Subcutaneous preadipocyte (primary cell): ENCODE data around the gene TMEM185B. TPM values are rescaled to one million over a fixed set of nuclear protein-coding genes. Genes with fewer than 3 reads are reported as not detected.

Source experiments
- small RNA-seq: library from RNA; depleted of rRNA; stranded (forward); fragments of <200 nt; gene quantifications from one replicate; pipeline ENCODE3, GENCODE V24; 2012
- total RNA-seq: library from RNA; depleted of rRNA; stranded (reverse); fragments of >200 nt; gene quantifications from 2 replicates; pipeline ENCODE4 v1.2.3, GENCODE V29; 2012

TMEM185B gene
- total RNA-seq: 35.6 and 43.2 TPM in 2 replicates

DNA sequence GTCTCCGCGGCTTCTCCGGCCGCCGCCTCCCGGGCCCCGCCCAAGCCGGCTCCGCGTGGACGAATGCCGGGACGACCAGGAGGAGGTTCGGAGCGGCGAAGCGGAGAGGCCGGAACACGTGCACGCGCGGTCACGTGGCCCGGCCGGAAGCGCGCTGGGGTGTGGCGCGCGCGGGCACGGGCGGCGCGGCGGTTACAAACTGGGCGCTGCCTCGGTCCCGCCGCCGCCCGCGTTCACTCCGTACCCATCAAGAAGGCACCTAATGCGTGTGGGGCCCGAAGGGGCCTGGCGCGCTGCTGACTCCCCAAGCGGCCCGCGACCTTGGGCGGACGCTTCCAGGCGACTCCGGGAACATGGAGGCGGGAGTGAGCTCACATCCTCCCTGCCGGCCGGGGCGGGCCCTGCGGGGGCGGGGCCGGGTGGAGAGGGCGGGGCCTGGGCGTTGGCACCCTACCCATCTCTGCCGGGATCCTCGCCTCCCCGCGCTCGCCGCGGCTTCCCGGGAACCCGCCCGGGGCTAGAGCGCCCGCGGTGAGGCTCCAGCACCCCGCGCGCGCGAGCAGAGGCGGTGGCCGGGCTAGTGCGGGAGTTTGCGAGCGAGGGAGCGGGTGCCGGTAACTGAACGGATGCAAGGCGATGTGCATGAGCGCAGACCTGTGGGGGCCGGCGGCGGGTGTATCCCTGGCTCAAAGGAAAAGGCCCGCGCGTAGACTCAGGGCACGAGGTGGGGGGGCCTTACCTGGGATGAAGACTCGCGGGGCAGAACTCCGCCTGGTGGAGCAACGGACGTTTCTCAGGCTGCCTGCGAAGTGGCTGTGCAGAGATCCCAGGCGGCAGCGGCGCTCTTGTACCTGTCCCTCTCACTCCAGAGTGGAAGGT lies at the start of gene TMEM185B:
Gene TMEM185B (minus strand): TSS at position 367 of the 879 bp plus-strand sequence. CDS start 424 bp downstream, outside the sequence.

DNA sequence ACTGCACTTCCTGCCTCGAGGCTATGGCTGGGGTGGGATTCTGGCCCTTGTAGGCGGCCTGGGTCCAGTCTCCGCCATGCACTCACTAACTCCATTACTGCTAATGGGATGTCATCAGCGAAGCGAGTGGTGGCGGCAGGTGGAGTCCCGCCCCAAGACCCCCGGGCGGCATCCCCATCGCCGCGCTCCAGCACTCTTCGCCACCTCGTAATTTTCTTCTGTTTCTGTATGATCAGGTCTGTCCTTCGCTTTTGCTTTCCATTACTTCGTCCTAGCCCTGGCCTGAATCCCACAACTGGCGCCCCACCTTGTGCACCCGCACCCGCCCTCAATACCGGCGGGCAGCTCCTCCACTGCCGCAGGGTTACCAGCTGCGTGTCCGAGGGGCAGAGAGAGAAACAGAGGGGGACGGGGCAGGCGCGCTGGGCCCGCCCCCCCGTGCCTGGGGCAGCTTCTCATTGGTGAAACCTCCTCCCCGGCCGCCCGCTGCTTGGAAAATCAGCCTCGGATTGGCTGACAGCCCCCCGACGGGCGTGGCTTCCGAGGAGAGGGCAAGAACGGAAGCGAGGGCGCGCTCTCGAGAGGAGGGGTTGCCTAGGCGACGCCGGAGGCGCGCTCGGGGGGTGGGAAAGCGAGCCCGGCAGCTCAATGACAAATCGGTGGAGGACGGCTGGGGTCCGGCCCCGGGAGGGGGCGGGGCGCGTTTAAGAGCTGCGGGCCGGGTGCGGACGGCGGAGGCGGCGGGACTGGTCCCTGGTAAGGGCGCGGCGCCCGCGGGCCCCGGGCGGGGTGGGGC lies 29.2 kb upstream of the TMEM185B start, which contains the start of gene RALB:
Gene RALB (plus strand): TSS at position 628 of the 796 bp plus-strand sequence. CDS start 25,813 bp downstream, outside the sequence.

Small RNA genes within 50 kb of the gene (small RNA-seq; reads per million reads assigned to genes)
- gene MTND4LP14: 0.19 reads per million
- not detected for gene RF00019

Other genes starting within 250 kb of the TMEM185B start
- 13.6 and 15.8 TPM in 2 replicates for gene EPB41L5, start 210.3 kb downstream of the TMEM185B start, total RNA-seq
- 47.5 and 53.6 TPM in 2 replicates for gene RALB, start 29.5 kb upstream of the TMEM185B start, total RNA-seq
- gene INHBB, start 122.7 kb upstream of the TMEM185B start, total RNA-seq: 0.20 and 1.1 TPM in 2 replicates